IMR-90 (cell line): ENCODE measurements around the gene WDR49. TPM values are rescaled to one million over a fixed set of nuclear protein-coding genes. Genes with fewer than 3 reads are reported as not detected.

Experiments used
- ATAC-seq: fragments of 200-7000 bp; cut with Tn5 transposase; 2 replicates; pipeline ENCODE4 v1.9.1; 2020; ENCODE audit warnings: low read depth, mild to moderate bottlenecking, moderate library complexity
- BruUV-seq: library from RNA; stranded (reverse); fragments of 400-500 nt; replicated peaks from 2 replicates; lab custom pipeline; 2021; lab: Mats Ljungman, UMichigan
- CTCF ChIA-PET: fragments of 300-600 bp; formaldehyde crosslinking; extraction: SDS; loops from one replicate; lab custom pipeline; 2021; ENCODE audit warnings: antibody characterized with exemption; lab: Yijun Ruan, JAX
- POLR2A ChIA-PET: fragments of 300-600 bp; sonication (Branson Sonifier 250); formaldehyde crosslinking; loops from one replicate; lab custom pipeline; 2022; ENCODE audit warnings: antibody characterized with exemption; ENCODE audit not compliant: unreplicated experiment; lab: Charles Lee
- DNase-seq: peaks from one replicate; pipeline ENCODE4 v3.0.0; 2013
- H2AFZ ChIP-seq: replicated peaks from 2 replicates; pipeline ENCODE3; 2013; ENCODE audit warnings: low read length, mild to moderate bottlenecking; ENCODE audit not compliant: poor library complexity
- H2AK5ac ChIP-seq: 2 replicates; pipeline ENCODE4 v1.6.1; 2013; ENCODE audit warnings: low read depth, low read length, inconsistent platforms
- H2AK9ac ChIP-seq: replicated peaks from 2 replicates; pipeline ENCODE3; 2013; ENCODE audit warnings: mild to moderate bottlenecking, low read depth, low read length, moderate library complexity; ENCODE audit not compliant: poor library complexity
- H2BK120ac ChIP-seq: 2 replicates; pipeline ENCODE4 v1.6.1; 2013; ENCODE audit warnings: low read depth, low read length, inconsistent platforms
- H2BK15ac ChIP-seq: 3 replicates; pipeline ENCODE4 v1.6.1; 2013; ENCODE audit warnings: low read depth, low read length, inconsistent platforms
- H2BK20ac ChIP-seq: 2 replicates; pipeline ENCODE4 v1.6.1; 2013; ENCODE audit warnings: low read depth, mild to moderate bottlenecking, inconsistent platforms, low read length, moderate library complexity
- H2BK5ac ChIP-seq: 2 replicates; pipeline ENCODE4 v1.6.1; 2013; ENCODE audit warnings: mild to moderate bottlenecking, low read depth, low read length, inconsistent platforms; ENCODE audit not compliant: poor library complexity, severe bottlenecking
- H3K14ac ChIP-seq: replicated peaks from 2 replicates; pipeline ENCODE4 v1.6.1; 2013; ENCODE audit warnings: low read depth, low read length, inconsistent platforms
- H3K18ac ChIP-seq: 2 replicates; pipeline ENCODE4 v1.6.1; 2013; ENCODE audit warnings: low read depth, low read length, control low read depth
- H3K23ac ChIP-seq: 2 replicates; pipeline ENCODE4 v1.6.1; 2013; ENCODE audit warnings: low read depth, low read length, inconsistent platforms
- H3K27ac ChIP-seq: 2 replicates; pipeline ENCODE4 v1.5.1; 2013; ENCODE audit warnings: mild to moderate bottlenecking, control low read depth, low read length; ENCODE audit not compliant: insufficient read depth
- H3K27me3 ChIP-seq: 2 replicates; pipeline ENCODE4 v1.6.1; 2013; ENCODE audit warnings: low read length; ENCODE audit not compliant: control insufficient read depth, insufficient read depth
- H3K36me3 ChIP-seq: 2 replicates; pipeline ENCODE4 v1.6.1; 2013; ENCODE audit warnings: low read length, mixed read lengths; ENCODE audit not compliant: control insufficient read depth, insufficient read depth
- H3K4ac ChIP-seq: 2 replicates; pipeline ENCODE4 v1.6.1; 2013; ENCODE audit warnings: low read depth, low read length, inconsistent platforms
- H3K4me1 ChIP-seq: 2 replicates; pipeline ENCODE4 v1.6.1; 2013; ENCODE audit warnings: low read length, mixed read lengths; ENCODE audit not compliant: control insufficient read depth, insufficient read depth
- H3K4me2 ChIP-seq: 2 replicates; pipeline ENCODE4 v1.6.1; 2013; ENCODE audit warnings: low read depth, mild to moderate bottlenecking, control low read depth, low read length, moderate library complexity
- H3K4me3 ChIP-seq: 2 replicates; pipeline ENCODE4 v1.5.1; 2013; ENCODE audit warnings: low read depth, mild to moderate bottlenecking, control low read depth, low read length, moderate library complexity; ENCODE audit not compliant: insufficient read depth
- H3K56ac ChIP-seq: 2 replicates; pipeline ENCODE4 v1.6.1; 2013; ENCODE audit warnings: low read length, inconsistent platforms; ENCODE audit not compliant: insufficient read depth; ENCODE audit errors: extremely low read depth
- H3K79me1 ChIP-seq, 2 experiments: 2 replicates each; pipeline ENCODE4 v1.6.1; 2013; ENCODE audit warnings: low read length in 2 of 2, inconsistent platforms in 1 of 2, low read depth in 1 of 2
- H3K9ac ChIP-seq: 2 replicates; pipeline ENCODE4 v1.6.1; 2013; ENCODE audit warnings: low read depth, low read length, control low read depth
- H3K9me1 ChIP-seq: 2 replicates; pipeline ENCODE4 v1.6.1; 2013; ENCODE audit warnings: low read length, inconsistent platforms; ENCODE audit not compliant: insufficient read depth
- H3K9me3 ChIP-seq: 2 replicates; pipeline ENCODE4 v1.6.1; 2013; ENCODE audit warnings: low read length; ENCODE audit not compliant: control insufficient read depth, insufficient read depth
- H4K20me1 ChIP-seq: 2 replicates; pipeline ENCODE4 v1.6.1; 2013; ENCODE audit warnings: low read length, inconsistent platforms; ENCODE audit not compliant: insufficient read depth
- H4K5ac ChIP-seq: 2 replicates; pipeline ENCODE4 v1.6.1; 2013; ENCODE audit warnings: mild to moderate bottlenecking, low read depth, low read length, control low read depth
- H4K8ac ChIP-seq, 2 experiments: 2 replicates each; pipeline ENCODE4 v1.6.1; 2013; ENCODE audit warnings: low read depth in 2 of 2, low read length in 2 of 2, control low read depth in 1 of 2, inconsistent platforms in 1 of 2
- H4K91ac ChIP-seq: 2 replicates; pipeline ENCODE4 v1.6.1; 2013; ENCODE audit warnings: low read depth, low read length, inconsistent platforms; ENCODE audit not compliant: insufficient read depth
- BHLHE40 ChIP-seq: fragments of 150-350 bp; IDR thresholded peaks from 2 replicates; pipeline ENCODE4 v1.6.1; 2016; ENCODE audit warnings: mild to moderate bottlenecking, low read depth, low read length
- CHD1 ChIP-seq: IDR thresholded peaks from 2 replicates; pipeline ENCODE4 v1.6.1; 2012; ENCODE audit warnings: low read depth, low read length, improper control_type of control experiment
- FOS ChIP-seq: fragments of 150-350 bp; IDR thresholded peaks from 2 replicates; pipeline ENCODE4 v1.6.1; 2016; ENCODE audit warnings: low read depth, low read length
- NFE2L2 ChIP-seq: fragments of 150-350 bp; IDR thresholded peaks from 2 replicates; pipeline ENCODE4 v1.6.1; 2016; ENCODE audit warnings: low read depth, mild to moderate bottlenecking, low read length
- RAD21 ChIP-seq: IDR thresholded peaks from 2 replicates; pipeline ENCODE4 v1.6.1; 2012; ENCODE audit warnings: low read length, improper control_type of control experiment
- RCOR1 ChIP-seq: IDR thresholded peaks from 2 replicates; pipeline ENCODE4 v1.6.1; 2012; ENCODE audit warnings: mild to moderate bottlenecking, low read length, improper control_type of control experiment; ENCODE audit not compliant: insufficient replicate concordance
- RFX5 ChIP-seq: IDR thresholded peaks from 2 replicates; pipeline ENCODE4 v1.8.0; 2012; ENCODE audit warnings: low read depth, mild to moderate bottlenecking, low read length, moderate library complexity
- SMC3 ChIP-seq: fragments of 150-350 bp; IDR thresholded peaks from 2 replicates; pipeline ENCODE4 v1.6.1; 2016; ENCODE audit warnings: low read depth, mild to moderate bottlenecking, antibody characterized with exemption, low read length, moderate library complexity
- WGBS, 2 experiments: methylation state at CpG; one replicate each; pipeline versions ENCODE4 v1.1.5 to v1.1.7; 2013; ENCODE audit warnings: missing lambda C conversion rate in 2 of 2; ENCODE audit not compliant: insufficient read length in 1 of 2; ENCODE audit errors: extremely low coverage in 2 of 2; 5-methylcytosine and 5-hydroxymethylcytosine counted together
- dilution Hi-C: fragments of 300-500 bp; cut with HindIII; formaldehyde crosslinking; loops from one replicate; pipeline ENCODE4 v1.14.3; 2018; ENCODE audit warnings: low sequenced_read_pairs; ENCODE audit not compliant: unreplicated experiment
- in situ Hi-C: fragments of 300-500 bp; cut with MboI; formaldehyde crosslinking; loops from 3 replicates; pipeline ENCODE4 v1.14.3; 2019; ENCODE audit warnings: low sequenced_read_pairs, inconsistent platforms, mixed read lengths
- intact Hi-C: fragments of 100-400 bp; cut with micrococcal nuclease; formaldehyde crosslinking; loops from 2 replicates; pipeline ENCODE4 v1.10.0; 2022
- polyA plus RNA-seq, 3 experiments: library from polyadenylated mRNA; depleted of rRNA; stranded (reverse); fragments of >200 nt; gene quantifications; 2 replicates each; pipeline ENCODE4 v1.2.3, GENCODE V29; 2012; ENCODE audit warnings: low replicate concordance in 1 of 3
- total RNA-seq: library from RNA; depleted of rRNA; stranded (reverse); fragments of >200 nt; gene quantifications from 2 replicates; pipeline ENCODE4 v1.2.3, GENCODE V29; 2012

WDR49 gene
- total and polyA plus RNA-seq, 2 of the 4 experiments (the other 2 are of a cell fraction), result not detected

- H4K91ac ChIP-seq, result no peak overlapping the region
- no CpG with 5 or more reads among the region's 3 CpGs for WGBS, 2 experiments
- no peak overlapping the region for H2BK120ac ChIP-seq
- no peak overlapping the region for H3K4me3 ChIP-seq
- H3K27me3 ChIP-seq, result no peaks in the 10 kb centered on the region
- H3K4me2 ChIP-seq, result no peak overlapping the region
- H4K8ac ChIP-seq, result no peak overlapping the region
- no peaks in the 10 kb centered on the region for H3K79me1 ChIP-seq
- no peak overlapping the region for H3K18ac ChIP-seq
- 0 out of 2 replicates have a peak, but pooled peaks cover 2% of the 10 kb centered on the region for H3K9me3 ChIP-seq
- no peak overlapping the region for H3K9ac ChIP-seq
- no peak overlapping the region for H3K14ac ChIP-seq
- BruUV-seq, result no TSS peak
- no peak overlapping the region for H2BK20ac ChIP-seq
- POLR2A ChIA-PET, result no interaction called here
- no peak overlapping the region for H3K27ac ChIP-seq
- ATAC-seq (no peak), DNase-seq (no peak)
- no peak overlapping the region for H3K4ac ChIP-seq
- no peaks in the 10 kb centered on the region for H4K20me1 ChIP-seq
- no peak overlapping the region for H2BK5ac ChIP-seq
- no peaks in the 10 kb centered on the region for H3K4me1 ChIP-seq
- H4K5ac ChIP-seq, result no peak overlapping the region
- no peak overlapping the region for H2AK5ac ChIP-seq
- H3K23ac ChIP-seq, result no peak overlapping the region
- no peak overlapping the region for H2BK15ac ChIP-seq
- dilution Hi-C loops, result no loop called here
- in situ Hi-C loops, result no loop called here
- H2AFZ ChIP-seq, result no peak overlapping the region
- TF ChIP-seq CHD1, result no peak
- no peak for TF ChIP-seq FOS
- TF ChIP-seq NFE2L2, result no peak
- TF ChIP-seq RCOR1, result no peak
- TF ChIP-seq RAD21, result no peak
- TF ChIP-seq RFX5, result no peak
- TF ChIP-seq BHLHE40, result no peak
- TF ChIP-seq SMC3, result no peak
- no peak overlapping the region for H2AK9ac ChIP-seq
- intact Hi-C loops, result no loop called here
- H3K9me1 ChIP-seq, result no peaks in the 10 kb centered on the region
- CTCF ChIA-PET, result no interaction called here
- H3K36me3 ChIP-seq, result no peaks in the 10 kb centered on the region
- H3K56ac ChIP-seq, result no peak overlapping the region
Observed at GRCh38 chr3:167469381-167469780, 184.4 kb downstream of the WDR49 start.
